ENCODE data around the gene EED.

The EED gene, protein sequence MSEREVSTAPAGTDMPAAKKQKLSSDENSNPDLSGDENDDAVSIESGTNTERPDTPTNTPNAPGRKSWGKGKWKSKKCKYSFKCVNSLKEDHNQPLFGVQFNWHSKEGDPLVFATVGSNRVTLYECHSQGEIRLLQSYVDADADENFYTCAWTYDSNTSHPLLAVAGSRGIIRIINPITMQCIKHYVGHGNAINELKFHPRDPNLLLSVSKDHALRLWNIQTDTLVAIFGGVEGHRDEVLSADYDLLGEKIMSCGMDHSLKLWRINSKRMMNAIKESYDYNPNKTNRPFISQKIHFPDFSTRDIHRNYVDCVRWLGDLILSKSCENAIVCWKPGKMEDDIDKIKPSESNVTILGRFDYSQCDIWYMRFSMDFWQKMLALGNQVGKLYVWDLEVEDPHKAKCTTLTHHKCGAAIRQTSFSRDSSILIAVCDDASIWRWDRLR

DNA sequence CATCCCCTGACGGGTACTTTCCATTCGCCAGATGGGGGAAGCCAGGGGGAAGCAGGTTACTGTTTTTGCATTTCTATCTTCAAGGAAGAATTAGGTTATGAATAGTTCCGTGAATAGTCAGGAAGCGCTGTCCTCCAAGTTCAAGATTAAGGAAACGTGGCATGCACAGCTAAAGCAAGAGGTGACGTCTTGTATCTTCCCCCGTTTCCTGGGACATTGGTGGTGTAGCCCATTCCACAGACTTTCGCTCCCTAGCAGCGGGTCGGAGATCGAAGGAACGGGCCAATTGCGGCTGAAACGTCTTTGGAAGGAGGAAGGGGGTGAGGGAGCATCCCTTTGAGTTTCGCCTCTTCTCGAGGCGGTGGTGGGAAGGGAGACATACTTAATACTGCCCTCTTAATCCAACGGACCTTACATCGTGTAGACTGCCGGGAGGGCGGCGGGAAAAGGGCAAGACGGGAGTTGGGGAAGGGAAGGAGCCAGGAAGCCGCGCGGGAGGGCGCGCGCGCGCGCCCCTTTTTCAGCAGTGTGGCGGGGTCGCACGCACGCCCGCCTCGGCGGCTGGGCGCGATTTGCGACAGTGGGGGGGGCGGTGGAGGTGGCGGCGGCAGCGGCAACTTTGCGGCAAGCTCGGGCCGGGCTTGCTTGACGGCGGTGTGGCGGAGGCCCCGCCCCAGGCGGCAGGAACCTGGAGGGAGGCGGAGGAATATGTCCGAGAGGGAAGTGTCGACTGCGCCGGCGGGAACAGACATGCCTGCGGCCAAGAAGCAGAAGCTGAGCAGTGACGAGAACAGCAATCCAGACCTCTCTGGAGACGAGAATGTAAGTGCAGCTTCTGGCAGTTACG is at the start of gene EED:
TSS of gene EED (plus strand) at position 232 of the 847 bp plus-strand sequence. CDS start at position 709, 477 bp downstream.
- Histone ChIP-seq H3K27ac (peak within 1 kb of the TSS; percentile 99), H3K27me3 (ENCODE audit: insufficient read depth, low read depth, severe bottlenecking) (no peaks in the 10 kb centered on the region), H3K4me3 (ENCODE audit: low read depth, low read length) (peak within 1 kb of the TSS; percentile 95), H3K36me3 (peaks cover 3% of the 10 kb centered on the region), H3K9me3 (ENCODE audit: severe bottlenecking) (no peaks in the 10 kb centered on the region)
- TF ChIP-seq, protein P1, sequence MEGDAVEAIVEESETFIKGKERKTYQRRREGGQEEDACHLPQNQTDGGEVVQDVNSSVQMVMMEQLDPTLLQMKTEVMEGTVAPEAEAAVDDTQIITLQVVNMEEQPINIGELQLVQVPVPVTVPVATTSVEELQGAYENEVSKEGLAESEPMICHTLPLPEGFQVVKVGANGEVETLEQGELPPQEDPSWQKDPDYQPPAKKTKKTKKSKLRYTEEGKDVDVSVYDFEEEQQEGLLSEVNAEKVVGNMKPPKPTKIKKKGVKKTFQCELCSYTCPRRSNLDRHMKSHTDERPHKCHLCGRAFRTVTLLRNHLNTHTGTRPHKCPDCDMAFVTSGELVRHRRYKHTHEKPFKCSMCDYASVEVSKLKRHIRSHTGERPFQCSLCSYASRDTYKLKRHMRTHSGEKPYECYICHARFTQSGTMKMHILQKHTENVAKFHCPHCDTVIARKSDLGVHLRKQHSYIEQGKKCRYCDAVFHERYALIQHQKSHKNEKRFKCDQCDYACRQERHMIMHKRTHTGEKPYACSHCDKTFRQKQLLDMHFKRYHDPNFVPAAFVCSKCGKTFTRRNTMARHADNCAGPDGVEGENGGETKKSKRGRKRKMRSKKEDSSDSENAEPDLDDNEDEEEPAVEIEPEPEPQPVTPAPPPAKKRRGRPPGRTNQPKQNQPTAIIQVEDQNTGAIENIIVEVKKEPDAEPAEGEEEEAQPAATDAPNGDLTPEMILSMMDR (IDR thresholded peaks at IDR 0.05; ENCODE audit: low read depth, low read length): no peak
- DNase-seq: peak; percentile 98

DNA sequence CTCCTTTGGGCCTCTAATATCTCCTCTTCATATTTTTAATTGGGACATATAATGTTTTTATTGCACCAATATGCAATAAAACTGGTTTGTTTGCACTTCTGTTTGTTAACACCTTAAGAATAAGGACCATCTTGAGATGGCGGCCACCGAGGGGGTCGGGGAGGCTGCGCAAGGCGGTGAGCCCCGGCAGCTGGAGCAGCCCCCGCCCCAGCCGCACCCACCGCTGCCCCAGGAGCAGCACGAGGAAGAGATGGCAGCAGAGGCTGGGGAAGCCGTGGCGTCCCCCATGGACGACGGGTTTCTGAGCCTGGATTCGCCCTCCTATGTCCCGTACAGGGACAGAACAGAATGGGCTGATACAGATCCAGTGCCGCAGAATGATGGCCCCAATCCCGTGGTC is 49.6 kb upstream of the EED start:
- TF ChIP-seq, protein P1 (IDR thresholded peaks at IDR 0.05; ENCODE audit: low read depth, low read length): no peak
- H3K9me3 ChIP-seq (ENCODE audit: severe bottlenecking): no peaks in the 10 kb centered on the region
- H3K4me3 ChIP-seq (ENCODE audit: low read depth, low read length): no peak overlapping the region
- no peak overlapping the region for H3K27ac ChIP-seq
- no peaks in the 10 kb centered on the region for H3K27me3 ChIP-seq (ENCODE audit: insufficient read depth, low read depth, severe bottlenecking)
- DNase-seq: no peak
- no peaks in the 10 kb centered on the region for H3K36me3 ChIP-seq

DNA sequence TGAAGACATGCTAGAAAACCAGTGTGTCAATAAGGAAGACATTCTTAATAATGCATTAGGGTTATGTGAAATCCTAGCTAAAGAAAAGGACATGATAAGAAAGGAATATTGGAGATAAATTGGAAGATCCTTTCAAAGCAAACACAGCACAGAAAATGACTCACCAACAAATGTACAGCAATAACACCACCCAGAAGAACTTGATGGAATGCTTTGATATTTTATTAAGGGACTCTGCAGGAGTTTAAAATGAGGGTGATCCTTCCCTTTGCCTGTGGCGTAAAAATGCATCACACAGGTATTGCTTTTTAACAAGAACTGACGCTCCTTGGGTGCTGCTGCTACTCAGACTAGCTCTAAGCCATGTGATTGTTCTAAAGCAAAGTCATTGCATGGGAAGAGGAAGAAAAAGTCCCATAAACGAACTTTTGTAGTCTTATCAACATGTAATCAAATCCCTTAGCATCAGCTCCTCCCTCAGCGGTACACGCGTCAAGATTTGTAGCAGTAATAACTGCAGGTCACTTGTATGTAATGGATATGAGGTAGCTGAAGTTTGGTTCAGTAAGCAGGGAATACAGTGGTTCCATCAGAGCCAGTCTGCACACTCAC is 48.4 kb upstream of the EED start:
- Histone ChIP-seq H3K4me3 (ENCODE audit: low read depth, low read length) (no peak overlapping the region), H3K36me3 (no peaks in the 10 kb centered on the region), H3K27me3 (ENCODE audit: insufficient read depth, low read depth, severe bottlenecking) (no peaks in the 10 kb centered on the region), H3K27ac (no peak overlapping the region), H3K9me3 (ENCODE audit: severe bottlenecking) (no peaks in the 10 kb centered on the region)
- no peak for DNase-seq
- TF ChIP-seq, protein P1 (IDR thresholded peaks at IDR 0.05; ENCODE audit: low read depth, low read length): no peak

DNA sequence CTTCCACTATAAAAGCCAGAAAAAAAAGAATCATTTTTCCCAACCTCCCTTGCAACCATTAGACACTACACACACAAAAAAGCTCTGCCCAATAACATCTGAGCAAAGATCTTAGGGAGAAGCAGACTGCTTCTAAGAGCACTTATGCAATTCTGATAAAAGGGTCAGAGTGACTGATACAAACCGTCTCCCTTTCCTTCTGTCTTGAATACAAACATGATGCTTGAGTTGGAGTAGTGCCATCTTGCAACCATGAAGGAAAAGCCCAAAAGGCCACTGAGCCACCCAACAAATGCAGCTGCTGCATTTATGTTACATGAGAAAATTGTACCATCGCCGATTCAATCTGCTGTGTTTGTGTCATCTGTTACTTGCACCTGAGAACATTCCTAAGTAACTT is 47.6 kb upstream of the EED start:
- Histone ChIP-seq H3K4me3 (ENCODE audit: low read depth, low read length) (no peak overlapping the region), H3K36me3 (no peaks in the 10 kb centered on the region), H3K27ac (no peak overlapping the region), H3K27me3 (ENCODE audit: insufficient read depth, low read depth, severe bottlenecking) (no peaks in the 10 kb centered on the region), H3K9me3 (ENCODE audit: severe bottlenecking) (no peaks in the 10 kb centered on the region)
- no peak for DNase-seq
- TF ChIP-seq, protein P1 (IDR thresholded peaks at IDR 0.05; ENCODE audit: low read depth, low read length): no peak

DNA sequence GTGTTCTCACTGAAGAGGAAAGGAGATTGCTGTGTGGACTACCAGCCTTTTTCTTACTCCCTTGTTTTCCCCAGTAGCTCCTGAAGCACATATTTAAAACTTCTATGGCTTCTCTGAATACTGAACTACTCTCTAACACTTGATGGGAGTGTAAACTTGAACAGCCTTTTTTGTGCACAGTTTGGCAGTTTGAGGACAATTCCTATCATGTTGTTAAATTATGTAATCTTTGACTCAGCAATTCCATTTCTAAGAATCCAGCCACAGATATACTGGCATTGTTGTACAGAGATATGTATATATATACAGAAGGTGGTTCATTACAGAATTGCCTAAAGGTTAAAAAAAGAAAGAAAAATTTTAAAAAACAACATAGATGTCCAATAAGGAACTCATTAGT is 47.1 kb upstream of the EED start:
- Histone ChIP-seq H3K27ac (no peak overlapping the region), H3K36me3 (no peaks in the 10 kb centered on the region), H3K4me3 (ENCODE audit: low read depth, low read length) (no peak overlapping the region), H3K27me3 (ENCODE audit: insufficient read depth, low read depth, severe bottlenecking) (no peaks in the 10 kb centered on the region), H3K9me3 (ENCODE audit: severe bottlenecking) (no peaks in the 10 kb centered on the region)
- no peak for DNase-seq
- TF ChIP-seq, protein P1 (IDR thresholded peaks at IDR 0.05; ENCODE audit: low read depth, low read length): no peak
